Nephron (organoid): ENCODE data around the gene NCF4.
A peak's percentile ranks its signal among the peaks of the same experiment; 100 is the strongest.

ENCODE experiments used
- H3K27ac Mint-ChIP-seq, 3 experiments: 2 replicates each; pipeline ENCODE4 v1.8.0; 2020; ENCODE audit warnings: mixed read lengths in 3 of 3, mild to moderate bottlenecking in 2 of 3, moderate library complexity in 1 of 3
- H3K27me3 Mint-ChIP-seq: 2 replicates; pipeline ENCODE4 v1.8.0; 2021; ENCODE audit warnings: low read depth, mild to moderate bottlenecking, moderate library complexity, mixed read lengths
- H3K36me3 Mint-ChIP-seq: 2 replicates; pipeline ENCODE4 v1.8.0; 2020; ENCODE audit warnings: low read depth, mixed read lengths
- H3K4me1 Mint-ChIP-seq: 2 replicates; pipeline ENCODE4 v1.8.0; 2020; ENCODE audit warnings: mixed read lengths
- H3K4me3 Mint-ChIP-seq, 3 experiments: 2 replicates each; pipeline ENCODE4 v1.8.0; 2020; ENCODE audit warnings: mild to moderate bottlenecking in 3 of 3, mixed read lengths in 3 of 3, moderate library complexity in 2 of 3
- H3K9me3 Mint-ChIP-seq: 2 replicates; pipeline ENCODE4 v1.8.0; 2020; ENCODE audit warnings: mixed read lengths
- TF ChIP-seq, protein P1 (sequence below), 3 experiments: fragments of 200-600 bp; sonication (generic); IDR thresholded peaks; one replicate each; pipeline ENCODE4 v1.5.0; 2021; ENCODE audit warnings: antibody characterized with exemption in 3 of 3; ENCODE audit not compliant: unreplicated experiment in 3 of 3

Gene NCF4

DNA sequence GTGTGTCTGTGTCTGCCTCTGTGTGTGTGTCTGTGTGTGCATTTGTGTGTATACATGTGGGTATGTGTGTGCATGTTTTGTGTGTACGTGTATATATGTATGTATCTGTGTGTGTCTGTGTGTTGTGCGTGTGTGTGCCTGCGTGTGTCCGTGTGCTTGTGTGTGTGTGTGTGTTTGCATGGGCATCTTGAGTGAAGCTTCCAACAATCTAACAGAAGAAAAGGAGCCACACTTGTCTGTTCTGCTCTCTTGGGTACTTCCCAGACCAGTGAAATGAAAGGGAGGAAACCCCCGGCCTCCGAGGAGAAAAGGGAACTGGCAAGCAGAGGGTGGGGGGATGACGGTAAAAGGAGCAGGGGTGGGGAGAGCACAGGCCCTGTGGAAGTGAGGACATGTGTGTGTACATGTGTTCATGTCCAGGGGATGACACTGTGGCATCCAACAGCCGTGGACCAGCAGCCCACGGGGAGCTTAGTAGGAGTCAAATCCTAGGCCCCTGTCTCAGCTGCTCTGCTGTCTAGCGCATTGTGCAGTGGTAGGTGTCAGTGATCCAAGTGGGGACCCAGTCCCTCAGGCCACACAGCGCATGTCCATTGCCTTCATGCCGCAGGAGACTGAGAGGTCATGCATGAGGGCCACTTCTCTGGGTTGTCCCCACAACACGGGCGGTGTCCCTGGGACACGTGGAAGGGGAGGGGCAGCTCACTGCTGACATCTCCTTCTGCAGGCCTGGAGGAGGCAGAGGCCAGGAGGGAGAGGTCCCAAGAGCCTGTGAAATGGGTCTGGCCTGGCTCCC lies 60.7 kb downstream of the NCF4 start:
- Mint-ChIP-seq H3K9me3 (no peaks in the 10 kb centered on the region), H3K4me3 (peak overlapping the region in 1 of 3 experiments; percentile 1), H3K36me3 (no peaks in the 10 kb centered on the region), H3K4me1 (peaks cover 14% of the 10 kb centered on the region), H3K27me3 (peaks cover 6% of the 10 kb centered on the region), H3K27ac (peak overlapping the region; percentile 59 to 66 (median 64))
- TF ChIP-seq, protein P1, sequence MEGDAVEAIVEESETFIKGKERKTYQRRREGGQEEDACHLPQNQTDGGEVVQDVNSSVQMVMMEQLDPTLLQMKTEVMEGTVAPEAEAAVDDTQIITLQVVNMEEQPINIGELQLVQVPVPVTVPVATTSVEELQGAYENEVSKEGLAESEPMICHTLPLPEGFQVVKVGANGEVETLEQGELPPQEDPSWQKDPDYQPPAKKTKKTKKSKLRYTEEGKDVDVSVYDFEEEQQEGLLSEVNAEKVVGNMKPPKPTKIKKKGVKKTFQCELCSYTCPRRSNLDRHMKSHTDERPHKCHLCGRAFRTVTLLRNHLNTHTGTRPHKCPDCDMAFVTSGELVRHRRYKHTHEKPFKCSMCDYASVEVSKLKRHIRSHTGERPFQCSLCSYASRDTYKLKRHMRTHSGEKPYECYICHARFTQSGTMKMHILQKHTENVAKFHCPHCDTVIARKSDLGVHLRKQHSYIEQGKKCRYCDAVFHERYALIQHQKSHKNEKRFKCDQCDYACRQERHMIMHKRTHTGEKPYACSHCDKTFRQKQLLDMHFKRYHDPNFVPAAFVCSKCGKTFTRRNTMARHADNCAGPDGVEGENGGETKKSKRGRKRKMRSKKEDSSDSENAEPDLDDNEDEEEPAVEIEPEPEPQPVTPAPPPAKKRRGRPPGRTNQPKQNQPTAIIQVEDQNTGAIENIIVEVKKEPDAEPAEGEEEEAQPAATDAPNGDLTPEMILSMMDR (IDR thresholded peaks at IDR 0.05; ENCODE audit: unreplicated experiment in 3 of 3) = no peak

DNA sequence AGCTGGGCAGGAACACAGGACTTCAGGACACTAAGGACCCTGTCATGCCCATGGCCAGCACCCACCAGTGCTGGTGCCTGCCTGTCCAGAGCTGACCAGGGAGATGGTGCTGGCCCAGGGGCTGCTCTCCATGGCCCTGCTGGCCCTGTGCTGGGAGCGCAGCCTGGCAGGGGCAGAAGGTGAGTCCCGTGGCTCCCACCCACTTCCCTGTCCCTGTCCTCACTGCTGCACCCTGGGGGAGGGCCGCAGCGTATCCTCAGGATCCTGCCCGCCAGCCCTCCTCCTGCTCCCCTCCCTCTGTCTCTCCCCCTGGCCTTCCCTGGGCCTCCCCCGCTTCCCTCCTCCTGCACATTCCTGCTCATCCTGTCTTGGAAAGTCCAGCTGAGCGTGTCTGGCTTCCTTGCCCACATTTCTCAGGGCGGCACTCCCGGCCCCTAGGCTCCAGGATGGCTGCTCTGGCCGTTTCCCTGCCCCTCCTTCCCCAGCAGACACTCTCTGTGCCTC lies 61.4 kb downstream of the NCF4 start:
- H3K9me3 Mint-ChIP-seq = no peaks in the 10 kb centered on the region
- TF ChIP-seq, protein P1 (IDR thresholded peaks at IDR 0.05; ENCODE audit: unreplicated experiment in 3 of 3) = peak in 1 of 3 experiments; percentile 16
- no peak overlapping the region for H3K4me3 Mint-ChIP-seq
- peaks cover 14% of the 10 kb centered on the region for H3K4me1 Mint-ChIP-seq
- H3K36me3 Mint-ChIP-seq = no peaks in the 10 kb centered on the region
- peaks cover 12% of the 10 kb centered on the region for H3K27me3 Mint-ChIP-seq
- H3K27ac Mint-ChIP-seq = peak overlapping the region; percentile 53 to 71 (median 68)

DNA sequence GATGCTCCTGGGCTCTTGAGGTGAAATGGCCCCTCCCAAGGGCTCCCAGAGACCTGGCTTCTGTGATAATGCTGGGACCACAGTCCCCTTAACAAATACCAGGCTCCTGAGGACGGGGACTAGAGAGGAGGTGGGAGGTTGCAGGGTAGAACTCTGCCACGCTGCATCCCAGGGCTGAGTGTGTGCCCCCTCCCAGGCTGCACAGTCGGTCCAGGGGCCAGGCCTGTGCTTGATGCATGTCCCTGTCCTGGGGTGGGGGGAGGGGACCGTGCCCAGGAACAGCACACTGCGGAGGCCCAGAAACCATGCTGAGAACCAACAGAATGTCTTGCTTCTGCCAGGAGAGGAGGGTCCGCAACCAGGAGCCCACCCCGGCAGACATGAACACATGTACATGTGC lies 61.9 kb downstream of the NCF4 start:
- H3K4me3 Mint-ChIP-seq = no peak overlapping the region
- peak overlapping the region; percentile 53 to 71 (median 68) for H3K27ac Mint-ChIP-seq
- no peaks in the 10 kb centered on the region for H3K9me3 Mint-ChIP-seq

DNA sequence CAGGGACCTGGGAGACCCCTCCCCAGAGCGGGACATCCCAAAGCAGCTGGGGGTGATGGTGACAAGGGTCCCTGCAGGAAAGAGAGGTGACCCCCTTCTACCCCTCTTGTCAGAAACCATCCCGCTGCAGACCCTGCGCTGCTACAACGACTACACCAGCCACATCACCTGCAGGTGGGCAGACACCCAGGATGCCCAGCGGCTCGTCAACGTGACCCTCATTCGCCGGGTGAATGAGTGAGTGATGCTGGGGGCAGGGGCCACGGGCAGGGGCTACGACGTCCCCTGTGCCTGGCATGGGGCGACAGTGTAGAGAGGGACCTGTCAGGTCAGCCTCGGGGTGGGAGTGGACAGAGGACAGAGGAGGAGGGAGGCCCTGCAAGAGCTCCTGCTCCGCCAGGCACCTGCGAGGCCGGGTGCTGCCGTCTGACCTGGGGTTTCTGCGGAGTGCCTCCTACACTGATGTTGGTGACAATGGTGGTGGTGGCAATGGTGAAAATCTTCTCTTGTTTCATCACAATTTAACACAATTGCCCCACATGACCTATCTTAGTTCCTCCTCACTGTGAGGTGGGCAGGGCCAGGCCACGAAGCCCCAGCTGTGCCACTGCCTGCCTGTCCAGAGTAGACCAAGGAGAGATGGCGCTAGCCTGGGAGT lies 62.5 kb downstream of the NCF4 start:
- H3K9me3 Mint-ChIP-seq = no peaks in the 10 kb centered on the region
- no peaks in the 10 kb centered on the region for H3K36me3 Mint-ChIP-seq
- no peak overlapping the region for H3K4me3 Mint-ChIP-seq
- peaks cover 17% of the 10 kb centered on the region for H3K4me1 Mint-ChIP-seq
- H3K27me3 Mint-ChIP-seq = peaks cover 17% of the 10 kb centered on the region
- TF ChIP-seq, protein P1 (IDR thresholded peaks at IDR 0.05; ENCODE audit: unreplicated experiment in 3 of 3) = no peak
- no peak overlapping the region for H3K27ac Mint-ChIP-seq

More for the DNA sequence above, 61.9 kb downstream of the NCF4 start:
- Mint-ChIP-seq H3K4me1 (peaks cover 14% of the 10 kb centered on the region), H3K36me3 (no peaks in the 10 kb centered on the region), H3K27me3 (peaks cover 17% of the 10 kb centered on the region)
- TF ChIP-seq, protein P1 (IDR thresholded peaks at IDR 0.05; ENCODE audit: unreplicated experiment in 3 of 3) = no peak

DNA sequence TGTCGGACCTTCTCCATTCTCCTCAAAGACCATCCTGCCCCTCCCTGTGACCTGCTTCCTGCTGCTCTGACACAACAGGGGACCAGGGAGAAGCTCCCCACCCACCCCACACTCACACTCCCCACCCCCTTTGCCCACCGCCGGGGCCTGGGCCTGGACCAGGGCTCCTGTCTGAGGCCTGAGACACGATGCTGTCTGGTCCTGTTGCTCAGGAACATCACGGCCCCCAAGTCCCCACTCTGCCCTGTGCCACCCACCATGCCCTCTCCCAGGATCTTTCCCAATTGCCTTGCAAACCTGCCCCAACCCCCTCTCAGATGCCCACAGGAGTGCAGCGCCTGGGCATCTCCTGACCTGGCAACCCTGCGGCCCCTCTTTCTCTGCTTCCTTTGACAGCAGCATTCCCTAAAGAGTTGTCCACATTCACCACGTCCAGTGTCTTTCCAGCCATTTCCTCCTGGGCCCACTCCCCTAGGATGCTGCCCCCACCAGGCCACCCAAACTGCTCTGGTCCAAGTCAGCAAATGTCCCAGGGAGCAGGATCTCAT lies 63.4 kb downstream of the NCF4 start:
- H3K9me3 Mint-ChIP-seq = no peaks in the 10 kb centered on the region
- peaks cover 21% of the 10 kb centered on the region for H3K4me1 Mint-ChIP-seq
- no peaks in the 10 kb centered on the region for H3K36me3 Mint-ChIP-seq
- TF ChIP-seq, protein P1 (IDR thresholded peaks at IDR 0.05; ENCODE audit: unreplicated experiment in 3 of 3) = no peak
- H3K27ac Mint-ChIP-seq = no peak overlapping the region
- H3K27me3 Mint-ChIP-seq = peaks cover 17% of the 10 kb centered on the region
- H3K4me3 Mint-ChIP-seq = no peak overlapping the region
